ENCODE data around the gene KBTBD3. TPM values are rescaled to one million over a fixed set of nuclear protein-coding genes. Genes with fewer than 3 reads are reported as not detected.

KBTBD3 gene
- polyA plus RNA-seq, 2 of the 4 experiments (the other 2 are of a cell fraction) = 3.7 to 6.9 TPM

DNA sequence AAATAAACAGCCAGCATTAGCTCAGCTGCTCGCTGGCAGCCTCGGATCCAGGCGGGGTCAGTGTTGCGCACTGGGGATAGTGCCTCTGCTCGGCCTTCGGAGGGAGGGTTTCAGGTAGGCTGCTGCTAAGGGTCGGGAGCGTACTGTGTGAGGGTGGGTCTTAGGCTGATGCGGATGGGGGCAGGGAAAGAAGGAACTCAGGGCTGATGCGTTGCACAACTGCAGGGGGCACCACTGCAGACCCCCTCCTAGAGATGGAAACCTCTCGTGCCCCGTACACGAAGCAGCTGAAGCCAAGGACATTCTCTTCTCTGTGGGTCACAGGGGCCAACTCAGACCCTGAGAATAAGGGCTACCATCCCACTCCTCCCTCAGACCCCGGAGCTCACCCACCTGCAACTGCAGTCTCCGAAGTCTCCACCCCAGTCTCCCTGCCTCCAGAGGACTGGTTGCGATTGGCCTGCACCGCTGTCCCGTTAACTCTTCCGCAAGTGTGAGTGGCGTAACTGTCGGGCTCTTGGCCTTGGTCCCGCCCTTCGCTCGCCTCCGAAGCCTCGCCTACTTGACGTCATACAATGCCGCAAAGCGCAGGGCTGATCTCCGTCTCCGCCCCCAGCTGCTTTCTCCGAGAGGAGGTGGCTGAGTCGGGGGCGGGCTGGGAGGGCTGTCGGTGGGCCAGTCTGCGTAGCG, at the start of gene KBTBD3 (continued):
- no peak for TF ChIP-seq JUNB (IDR thresholded peaks at IDR 0.05)
- TF ChIP-seq REST (IDR thresholded peaks at IDR 0.05) = no peak

GRCh38 chr11:106121570-106122320, 44.6 kb upstream of the KBTBD3 start:
- 12% methylated on average over 6 of the region's 6 CpGs for WGBS (ENCODE audit: missing lambda C conversion rate)
- CTCF ChIA-PET = no interaction called here
- no peaks in the 10 kb centered on the region for H3K4me1 ChIP-seq
- no peak overlapping the region for H3K4me3 ChIP-seq
- H3K9me3 ChIP-seq = no peaks in the 10 kb centered on the region
- H3K4me2 ChIP-seq = peak overlapping the region; percentile 33; the same call in 1 of the 3 replicates
- H3K27ac ChIP-seq = no peak overlapping the region; a peak in 2 of 6 replicates
- peak; percentile 1 to 49 for DNase-seq (ENCODE audit: low read depth in 1 of 2, low spot score in 1 of 2)
- TF ChIP-seq E2F6 (IDR thresholded peaks at IDR 0.05; ENCODE audit: borderline replicate concordance, low read depth) (no peak), GATA3 (IDR thresholded peaks at IDR 0.05; ENCODE audit: borderline replicate concordance) (peak; percentile 62)
- no peak for FAIRE-seq
- ATAC-seq = peak; percentile 24 to 77; a peak in 4 of 6 replicates
- POLR2A ChIA-PET = no interaction called here

DNA sequence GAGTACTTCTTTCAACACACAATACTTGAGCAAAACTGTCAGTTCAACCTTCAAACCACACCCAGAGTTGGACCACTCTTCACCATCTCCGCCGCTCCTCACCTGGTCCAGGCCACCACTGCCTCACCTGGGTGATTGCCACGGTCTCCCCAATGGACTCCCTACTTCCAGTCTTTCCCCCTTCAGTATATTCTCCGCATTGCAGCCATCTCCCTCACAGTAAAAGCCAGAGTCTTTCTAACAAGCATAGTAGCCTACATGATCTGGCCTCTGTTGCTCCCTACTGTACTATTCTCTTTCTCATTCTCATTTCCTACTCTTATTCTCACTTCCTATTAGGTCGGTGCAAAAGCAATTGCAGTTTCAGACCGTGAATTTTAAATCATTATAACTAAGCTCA, 28.8 kb upstream of the KBTBD3 start:
- Histone ChIP-seq H3K4me2 (no peak overlapping the region), H3K4me3 (no peak overlapping the region), H3K4me1 (no peaks in the 10 kb centered on the region), H3K9me3 (no peaks in the 10 kb centered on the region), H3K27ac (no peak overlapping the region)
- ChIA-PET POLR2A (no interaction called here), CTCF (no interaction called here)
- WGBS (ENCODE audit: missing lambda C conversion rate) = 37% methylated on average over 6 of the region's 6 CpGs
- ATAC-seq (peak in 1 of 2 experiments; percentile 43; a peak in 1 of 6 replicates), DNase-seq (ENCODE audit: low read depth in 1 of 2, low spot score in 1 of 2) (no peak), FAIRE-seq (no peak)
- TF ChIP-seq PHF8 (IDR thresholded peaks at IDR 0.05; ENCODE audit: borderline replicate concordance, low read depth) (no peak), CBX8 (IDR thresholded peaks at IDR 0.05) (no peak), NR3C1 (IDR thresholded peaks at IDR 0.05) (no peak), ZFP36 (IDR thresholded peaks at IDR 0.05; ENCODE audit: borderline replicate concordance, partially characterized antibody) (no peak), HEYL (CRISPR knock-in tag; IDR thresholded peaks at IDR 0.05) (no peak), BHLHE40 (IDR thresholded peaks at IDR 0.05; ENCODE audit: low read depth, low read length) (no peak), FOSB (CRISPR knock-in tag; IDR thresholded peaks at IDR 0.05) (no peak), ZC3H11A (IDR thresholded peaks at IDR 0.05) (no peak), EHMT2 (IDR thresholded peaks at IDR 0.05; ENCODE audit: low read depth) (no peak), EHF (CRISPR knock-in tag; IDR thresholded peaks at IDR 0.05) (no peak), FOSL2 (IDR thresholded peaks at IDR 0.05) (no peak), FOSL2 (CRISPR knock-in tag; IDR thresholded peaks at IDR 0.05) (no peak), GATA3 (IDR thresholded peaks at IDR 0.05; ENCODE audit: borderline replicate concordance) (no peak), SREBF2 (IDR thresholded peaks at IDR 0.05) (no peak), RARB (CRISPR knock-in tag; IDR thresholded peaks at IDR 0.05) (no peak), MAX (IDR thresholded peaks at IDR 0.05) (no peak), HES2 (IDR thresholded peaks at IDR 0.05) (no peak)
- TF ChIP-seq, protein P1, sequence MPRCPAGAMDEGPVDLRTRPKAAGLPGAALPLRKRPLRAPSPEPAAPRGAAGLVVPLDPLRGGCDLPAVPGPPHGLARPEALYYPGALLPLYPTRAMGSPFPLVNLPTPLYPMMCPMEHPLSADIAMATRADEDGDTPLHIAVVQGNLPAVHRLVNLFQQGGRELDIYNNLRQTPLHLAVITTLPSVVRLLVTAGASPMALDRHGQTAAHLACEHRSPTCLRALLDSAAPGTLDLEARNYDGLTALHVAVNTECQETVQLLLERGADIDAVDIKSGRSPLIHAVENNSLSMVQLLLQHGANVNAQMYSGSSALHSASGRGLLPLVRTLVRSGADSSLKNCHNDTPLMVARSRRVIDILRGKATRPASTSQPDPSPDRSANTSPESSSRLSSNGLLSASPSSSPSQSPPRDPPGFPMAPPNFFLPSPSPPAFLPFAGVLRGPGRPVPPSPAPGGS (IDR thresholded peaks at IDR 0.05) = no peak

Measured in A549 (cell line).